Keratinocyte (primary cell): ENCODE measurements around the gene ARL6IP5.

Experiments used
- EZH2 ChIP-seq: IDR thresholded peaks from one replicate; pipeline ENCODE4 v1.6.1; 2012; ENCODE audit warnings: inconsistent platforms, mild to moderate bottlenecking, low read length, moderate library complexity
- TF ChIP-seq, protein P1 (sequence below), 3 experiments: IDR thresholded peaks in 1 of 3; conservative IDR thresholded peaks in 1 of 3; optimal IDR thresholded peaks in 1 of 3; 2 replicates in 2 of 3; 3 replicates in 1 of 3; pipeline versions ENCODE3 to v1.5.1; 2011; ENCODE audit warnings: low read length in 3 of 3, mild to moderate bottlenecking in 3 of 3, moderate library complexity in 2 of 3, control low read depth in 1 of 3, inconsistent platforms in 1 of 3; ENCODE audit not compliant: insufficient read depth in 2 of 3; ENCODE audit errors: extremely low read depth in 1 of 3

- TF ChIP-seq, protein P1, sequence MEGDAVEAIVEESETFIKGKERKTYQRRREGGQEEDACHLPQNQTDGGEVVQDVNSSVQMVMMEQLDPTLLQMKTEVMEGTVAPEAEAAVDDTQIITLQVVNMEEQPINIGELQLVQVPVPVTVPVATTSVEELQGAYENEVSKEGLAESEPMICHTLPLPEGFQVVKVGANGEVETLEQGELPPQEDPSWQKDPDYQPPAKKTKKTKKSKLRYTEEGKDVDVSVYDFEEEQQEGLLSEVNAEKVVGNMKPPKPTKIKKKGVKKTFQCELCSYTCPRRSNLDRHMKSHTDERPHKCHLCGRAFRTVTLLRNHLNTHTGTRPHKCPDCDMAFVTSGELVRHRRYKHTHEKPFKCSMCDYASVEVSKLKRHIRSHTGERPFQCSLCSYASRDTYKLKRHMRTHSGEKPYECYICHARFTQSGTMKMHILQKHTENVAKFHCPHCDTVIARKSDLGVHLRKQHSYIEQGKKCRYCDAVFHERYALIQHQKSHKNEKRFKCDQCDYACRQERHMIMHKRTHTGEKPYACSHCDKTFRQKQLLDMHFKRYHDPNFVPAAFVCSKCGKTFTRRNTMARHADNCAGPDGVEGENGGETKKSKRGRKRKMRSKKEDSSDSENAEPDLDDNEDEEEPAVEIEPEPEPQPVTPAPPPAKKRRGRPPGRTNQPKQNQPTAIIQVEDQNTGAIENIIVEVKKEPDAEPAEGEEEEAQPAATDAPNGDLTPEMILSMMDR (optimal IDR thresholded peaks at IDR 0.05 in 1 of 3, IDR thresholded peaks at IDR 0.05 in 1 of 3, conservative IDR thresholded peaks at IDR 0.05 in 1 of 3; ENCODE audit: extremely low read depth in 1 of 3, insufficient read depth in 2 of 3, low read length in 3 of 3): no peak
- TF ChIP-seq EZH2: no peak
These were observed 61.0 kb downstream of the ARL6IP5 start for GRCh38 chr3:69145688-69146087.
